ENCODE data around the gene GATAD2B.
"Not testable (repeated sequence)": the region's sequence is repeated elsewhere in the genome, so short reads cannot be mapped to it uniquely, and the experiment has no call there.

The GATAD2B gene

GRCh38 chr1:153888533-153888932, 34.2 kb downstream of the GATAD2B start:
- DNase-seq (ENCODE audit: low spot score), result no peak

DNA sequence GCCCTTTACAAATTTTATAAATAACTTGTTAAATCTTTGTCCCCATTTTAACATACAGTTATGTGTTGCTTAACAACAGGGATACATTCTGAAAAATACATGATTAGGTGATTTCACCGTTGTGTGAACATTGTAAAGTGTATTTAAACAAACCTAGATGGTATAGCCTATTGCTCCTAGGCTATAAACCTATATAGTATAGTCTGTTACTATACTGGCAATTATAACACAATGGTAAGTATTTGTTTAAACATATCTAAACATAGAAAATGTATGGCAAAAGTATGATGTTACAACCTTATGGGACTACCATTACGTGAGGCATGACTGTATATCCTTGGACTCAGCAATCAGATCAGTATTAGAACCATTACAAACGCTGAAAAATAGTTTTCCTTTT, 36.6 kb downstream of the GATAD2B start:
- no peak for DNase-seq (ENCODE audit: low spot score)

- DNase-seq (ENCODE audit: low spot score), result no peak
These were observed 39.5 kb downstream of the GATAD2B start for GRCh38 chr1:153883223-153883622.

- no peak for DNase-seq (ENCODE audit: low spot score)
These were observed 40.4 kb downstream of the GATAD2B start for GRCh38 chr1:153882296-153882912.

DNA sequence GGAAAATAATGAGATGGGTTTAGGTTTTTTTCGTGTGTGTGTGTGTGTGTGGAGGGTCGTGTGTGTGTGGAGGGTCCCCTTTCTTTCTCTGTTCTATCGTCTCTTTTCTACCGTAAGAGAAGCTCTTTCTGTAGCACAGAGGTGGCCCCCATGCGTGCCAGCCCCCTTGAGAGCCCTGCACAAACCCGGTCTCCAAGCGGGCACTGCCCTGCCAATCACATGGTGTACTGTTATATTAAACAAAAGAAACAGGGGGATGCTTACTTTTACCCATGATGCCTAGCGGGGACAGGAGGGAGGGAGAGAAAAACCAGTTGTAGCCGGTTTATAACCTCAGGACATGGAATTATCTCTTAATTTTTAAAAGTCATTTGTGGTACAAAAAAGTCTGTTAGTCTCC, 41.0 kb downstream of the GATAD2B start:
- DNase-seq (ENCODE audit: low spot score), result peak; percentile 66

GRCh38 chr1:153880962-153881361, 41.8 kb downstream of the GATAD2B start:
- DNase-seq (ENCODE audit: low spot score), result peak; percentile 95

GRCh38 chr1:153880024-153880423, 42.7 kb downstream of the GATAD2B start:
- no peak for DNase-seq (ENCODE audit: low spot score)

- DNase-seq (ENCODE audit: low spot score), result no peak
These were observed 45.7 kb downstream of the GATAD2B start for GRCh38 chr1:153877112-153877511.

DNA sequence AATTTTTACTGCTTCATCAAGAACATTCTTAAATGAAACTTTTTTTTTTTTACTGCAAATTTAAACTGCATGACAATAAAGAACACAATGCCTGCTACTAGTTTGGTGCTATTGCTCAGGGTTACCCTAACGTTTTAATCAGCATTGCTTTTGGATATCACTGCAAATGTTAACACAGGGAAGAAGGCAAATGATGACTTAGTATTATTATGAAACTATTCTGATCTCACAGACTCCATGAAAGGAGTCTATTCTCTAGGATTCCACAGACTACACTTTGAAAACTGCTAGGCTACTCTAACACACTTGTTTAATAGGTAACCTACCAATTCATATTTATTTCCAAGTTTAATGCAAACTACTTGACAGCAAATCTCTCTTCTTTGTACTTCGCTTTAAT, 49.8 kb downstream of the GATAD2B start:
- DNase-seq (ENCODE audit: low spot score), result no peak

DNA sequence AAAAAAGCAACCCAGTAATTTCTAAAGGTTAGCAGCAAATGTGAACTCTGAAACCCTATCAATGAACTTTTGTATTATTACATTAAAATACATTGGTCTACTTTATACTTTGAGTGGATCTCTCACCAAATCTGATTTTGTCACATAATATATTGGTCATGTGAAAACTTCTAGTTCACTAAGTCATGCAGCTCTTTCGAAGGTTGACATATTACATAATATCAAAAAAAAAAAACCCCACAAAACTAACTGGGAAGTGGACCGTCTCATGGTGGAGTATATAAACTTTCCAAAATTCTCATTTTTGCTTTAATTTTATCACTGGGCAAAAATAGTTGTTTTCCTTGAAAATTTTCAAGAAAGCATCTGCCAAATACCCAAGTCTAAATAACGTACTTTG, 50.4 kb downstream of the GATAD2B start:
- no peak for DNase-seq (ENCODE audit: low spot score)

GRCh38 chr1:153869486-153869885, 53.3 kb downstream of the GATAD2B start:
- no peak for DNase-seq (ENCODE audit: low spot score)

DNA sequence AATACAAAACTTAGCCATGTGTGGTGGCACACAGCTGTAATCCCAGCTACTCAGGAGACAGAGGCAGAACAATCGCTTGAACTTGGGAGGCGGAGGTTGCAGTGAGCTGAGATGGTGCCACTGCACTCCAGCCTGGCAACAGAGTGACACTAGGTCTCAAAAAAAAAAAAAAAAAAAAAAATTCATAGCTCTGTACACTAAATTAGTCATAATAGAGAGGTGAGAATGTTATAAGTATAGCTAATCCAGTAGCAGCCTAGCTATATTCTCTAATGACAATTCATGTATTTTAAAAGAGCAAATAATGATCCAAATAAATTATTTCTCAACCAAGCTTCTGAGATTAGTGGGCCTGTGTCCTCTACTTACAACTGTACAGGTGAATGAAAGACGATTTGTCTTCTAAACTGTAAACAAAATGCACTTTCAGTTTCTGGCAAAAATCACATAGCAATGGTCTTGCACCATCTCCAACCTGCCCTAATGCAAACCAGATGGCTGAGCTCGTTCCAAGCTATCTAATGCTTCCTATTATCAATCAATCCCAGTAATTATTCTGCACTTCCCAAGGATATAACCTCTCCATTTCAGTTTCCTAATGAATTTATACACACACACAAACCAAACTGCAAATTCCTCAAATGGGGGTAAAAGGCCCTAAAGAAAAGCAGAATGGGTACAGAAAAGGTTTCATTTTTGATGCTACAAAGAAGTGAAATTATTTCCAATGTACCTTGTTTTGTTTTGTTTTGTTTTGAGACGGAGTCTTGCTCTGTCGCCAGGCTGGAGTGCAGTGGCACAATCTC, 56.5 kb downstream of the GATAD2B start:
- DNase-seq (ENCODE audit: low spot score), result no peak

- no peak for DNase-seq (ENCODE audit: low spot score)
These were observed 62.5 kb downstream of the GATAD2B start for GRCh38 chr1:153860285-153860684.

DNA sequence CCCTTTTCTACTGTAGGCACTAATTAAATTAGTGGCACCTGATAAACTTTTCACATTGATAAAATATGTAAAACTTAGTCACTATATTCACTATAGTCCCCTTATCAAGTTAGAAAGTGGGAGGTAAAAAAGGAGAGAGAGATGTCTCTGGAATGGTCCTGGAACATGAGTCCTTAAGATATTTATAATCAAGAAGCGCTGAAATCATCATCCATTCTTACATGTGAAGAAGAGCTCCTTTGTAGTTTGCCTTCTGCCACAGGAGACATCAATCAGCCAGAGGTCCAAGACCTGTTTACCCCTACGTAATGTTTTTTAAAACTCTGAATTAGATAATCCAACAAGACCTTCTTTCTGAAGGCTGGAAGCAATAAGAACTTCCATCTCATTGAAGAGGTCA, 65.3 kb downstream of the GATAD2B start:
- DNase-seq (ENCODE audit: low spot score), result no peak

DNA sequence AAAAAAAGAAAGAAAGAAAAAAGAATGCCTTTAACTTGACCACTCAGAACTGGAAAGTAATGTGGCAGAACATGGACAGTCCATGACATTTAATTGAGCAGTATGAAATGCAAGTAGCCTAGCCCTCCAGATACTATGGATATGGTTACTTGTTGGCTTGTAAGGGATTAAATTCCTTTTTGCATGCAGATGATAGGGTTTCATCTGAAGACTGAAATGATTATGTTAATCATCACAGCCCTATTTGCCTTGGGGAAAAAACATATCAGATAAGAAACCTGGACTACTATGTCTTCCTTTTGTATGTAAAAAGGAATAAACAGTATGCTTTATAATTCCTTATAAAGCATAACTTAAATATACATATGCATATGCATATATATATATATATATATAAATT, 66.0 kb downstream of the GATAD2B start:
- DNase-seq (ENCODE audit: low spot score), result no peak

GRCh38 chr1:153852170-153852569, 70.6 kb downstream of the GATAD2B start:
- DNase-seq (ENCODE audit: low spot score), result no peak

- DNase-seq (ENCODE audit: low spot score), result no peak
These were observed 73.1 kb downstream of the GATAD2B start for GRCh38 chr1:153849487-153850185.

DNA sequence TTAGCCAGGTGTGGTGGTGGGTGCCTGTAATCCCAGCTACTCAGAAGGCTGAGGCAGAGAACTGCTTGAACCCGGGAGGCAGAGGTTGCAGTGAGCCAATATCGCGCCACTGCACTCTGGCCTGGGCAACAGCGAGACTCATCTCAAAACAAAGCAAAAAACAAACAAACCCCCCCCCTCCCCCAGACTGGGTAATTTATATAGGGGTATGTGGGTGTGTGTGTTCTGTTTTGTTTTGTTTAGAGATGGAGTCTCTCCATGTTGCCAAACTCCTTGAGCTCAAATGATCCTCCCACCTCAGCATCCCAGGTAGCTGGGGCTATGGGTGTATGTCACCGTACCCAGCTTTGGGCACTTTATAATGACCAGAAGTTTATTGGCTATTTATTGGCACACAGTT, 74.0 kb downstream of the GATAD2B start:
- no peak for DNase-seq (ENCODE audit: low spot score)

DNA sequence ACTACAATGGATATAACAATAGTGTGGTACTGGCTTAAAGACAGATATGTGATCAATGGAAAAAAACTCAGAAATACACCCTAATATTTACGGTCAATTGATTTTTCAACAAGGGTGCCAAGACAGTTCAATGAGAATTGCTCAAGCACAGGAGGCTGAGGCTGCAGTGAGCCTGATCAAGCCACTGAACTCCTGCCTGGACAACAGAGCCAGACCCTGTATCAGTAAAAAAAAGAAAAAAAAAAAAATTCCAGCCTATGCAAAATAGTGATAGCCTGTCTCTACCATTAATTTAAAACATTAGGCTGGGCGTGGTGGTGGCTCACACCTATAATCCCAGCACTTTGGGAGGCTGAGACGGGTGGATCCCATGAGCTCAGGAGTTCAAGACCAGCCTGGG, 77.6 kb downstream of the GATAD2B start:
- no peak for DNase-seq (ENCODE audit: low spot score)

DNA sequence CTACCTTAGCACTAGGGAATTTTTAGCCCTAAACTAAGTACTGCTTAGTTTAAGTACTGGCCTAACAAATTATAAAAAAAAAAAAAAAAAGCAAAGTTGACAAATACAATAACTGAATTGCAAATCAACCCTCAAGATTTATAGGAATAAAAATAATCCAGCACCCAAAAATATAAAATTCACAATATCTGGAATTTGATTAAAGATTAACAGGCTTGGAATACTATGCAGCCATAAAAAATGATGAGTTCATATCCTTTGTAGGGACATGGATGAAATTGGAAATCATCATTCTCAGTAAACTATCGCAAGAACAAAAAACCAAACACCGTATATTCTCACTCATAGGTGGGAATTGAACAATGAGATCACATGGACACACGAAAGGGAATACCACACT, 78.4 kb downstream of the GATAD2B start:
- not testable (repeated sequence) for DNase-seq (ENCODE audit: low spot score)

DNA sequence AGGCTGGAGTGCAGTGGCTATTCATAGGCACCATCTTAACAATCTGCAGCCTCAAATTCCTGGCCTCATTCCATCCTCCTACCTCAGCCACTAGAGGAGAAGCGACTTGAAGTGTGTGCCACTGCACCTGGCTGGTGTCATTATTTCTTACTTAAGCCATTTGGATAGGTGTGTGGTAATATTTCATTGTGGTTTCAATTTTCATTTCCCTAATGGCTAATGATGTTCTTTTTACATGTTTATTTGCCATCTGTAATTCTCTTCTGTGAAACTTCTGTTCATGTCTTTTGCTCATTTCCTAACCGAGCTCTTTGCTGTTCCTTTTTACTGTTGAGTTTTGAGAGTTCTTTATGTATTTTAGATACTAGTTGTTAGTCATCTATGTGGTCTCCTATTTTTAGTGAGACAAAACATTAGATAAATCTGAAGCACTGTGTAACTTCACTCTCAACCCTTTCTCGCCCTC, 80.7 kb downstream of the GATAD2B start:
- DNase-seq (ENCODE audit: low spot score), result no peak

DNA sequence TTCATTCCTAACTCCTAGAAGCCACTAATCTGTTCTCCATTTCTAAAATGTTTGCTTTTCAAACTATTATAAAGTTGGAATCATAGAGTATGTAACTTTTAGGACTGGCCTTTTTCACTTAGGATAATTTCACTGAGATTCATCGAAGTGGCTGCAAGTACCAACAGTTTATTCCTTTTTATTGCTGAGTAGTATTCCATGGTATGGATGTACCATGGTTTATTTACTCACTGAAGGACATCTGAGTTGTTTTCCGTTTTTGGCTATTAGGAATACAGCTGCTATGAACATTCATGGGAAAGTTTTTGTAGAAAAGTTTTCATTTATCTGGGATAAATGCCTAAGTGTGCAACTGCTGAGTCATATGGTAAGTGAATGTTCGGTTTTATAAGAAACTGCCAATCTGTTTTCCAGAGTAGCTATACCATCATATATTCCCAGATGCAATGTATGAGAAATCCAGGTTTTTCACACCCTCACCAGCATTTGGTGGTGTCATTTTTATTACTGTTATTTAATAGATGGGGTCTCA, 81.2 kb downstream of the GATAD2B start:
- no peak for DNase-seq (ENCODE audit: low spot score)
